DMS114 treated with DMSO at 0.1 percent for 48 hours (cell line): ENCODE data around the gene PSMA1.
A peak's percentile ranks its signal among the peaks of the same experiment; 100 is the strongest.
"Not testable (repeated sequence)": the region's sequence is repeated elsewhere in the genome, so short reads cannot be mapped to it uniquely, and the experiment has no call there.

Source experiments
- DNase-seq: peaks from one replicate; lab custom pipeline; 2025; ENCODE audit not compliant: unreplicated experiment; lab: John Stamatoyannopoulos, UW

The PSMA1 gene

GRCh38 chr11:14535166-14535565 is 15.0 kb upstream of the PSMA1 start:
- not testable (repeated sequence) for DNase-seq

- DNase-seq = no peak
Observed at GRCh38 chr11:14529951-14530350, 9.8 kb upstream of the PSMA1 start.

- no peak for DNase-seq
Observed at GRCh38 chr11:14529321-14529720, 9.1 kb upstream of the PSMA1 start.

GRCh38 chr11:14522801-14523200 is 2.6 kb upstream of the PSMA1 start:
- no peak for DNase-seq

GRCh38 chr11:14522245-14522644 is 2.1 kb upstream of the PSMA1 start:
- DNase-seq = no peak

- peak; percentile 29 for DNase-seq
Observed at GRCh38 chr11:14520747-14521151, 563 bp upstream of the PSMA1 start.

GRCh38 chr11:14519597-14519916 is 629 bp downstream of the PSMA1 start:
- no peak for DNase-seq

GRCh38 chr11:14518820-14519219 is 1.4 kb downstream of the PSMA1 start:
- no peak for DNase-seq

- no peak for DNase-seq
Observed at GRCh38 chr11:14513800-14514199, 6.4 kb downstream of the PSMA1 start.

- DNase-seq = no peak
Observed at GRCh38 chr11:14506532-14506931, 13.7 kb downstream of the PSMA1 start.

GRCh38 chr11:14503023-14503422 is 17.2 kb downstream of the PSMA1 start:
- DNase-seq = no peak

- DNase-seq = no peak
Observed at GRCh38 chr11:14502039-14502438, 18.1 kb downstream of the PSMA1 start.

GRCh38 chr11:14500181-14500651 is 20.0 kb downstream of the PSMA1 start:
- DNase-seq = peak; percentile 38

- DNase-seq = peak; percentile 82
Observed at GRCh38 chr11:14499560-14500180, 20.5 kb downstream of the PSMA1 start, which contains the start of gene COPB1. COPB1 (minus strand) TSS chr11:14499811; CDS start chr11:14498928, 883 bp downstream.

- DNase-seq = no peak
Observed at GRCh38 chr11:14499178-14499559, 21.0 kb downstream of the PSMA1 start.

- no peak for DNase-seq
Observed at GRCh38 chr11:14480716-14481115, 39.5 kb downstream of the PSMA1 start.

- DNase-seq = no peak
Observed at GRCh38 chr11:14471127-14471526, 49.1 kb downstream of the PSMA1 start.

GRCh38 chr11:14463623-14464022 is 56.6 kb downstream of the PSMA1 start:
- DNase-seq = no peak

- no peak for DNase-seq
Observed at GRCh38 chr11:14460147-14460546, 60.0 kb downstream of the PSMA1 start.

GRCh38 chr11:14458377-14458776 is 61.8 kb downstream of the PSMA1 start:
- no peak for DNase-seq

- DNase-seq = peak; percentile 16
Observed at GRCh38 chr11:14455648-14456430, 64.3 kb downstream of the PSMA1 start.
